Anterior cingulate cortex (tissue), 58 donors: ENCODE data around the gene SPOUT1.
"Not testable (repeated sequence)": the region's sequence is repeated elsewhere in the genome, so short reads cannot be mapped to it uniquely, and the experiment has no call there.

ENCODE experiments used
- DNase-seq, 58 donors: peaks; one replicate each; lab custom pipeline; 2025; lab: John Stamatoyannopoulos, UW

Gene SPOUT1

DNA sequence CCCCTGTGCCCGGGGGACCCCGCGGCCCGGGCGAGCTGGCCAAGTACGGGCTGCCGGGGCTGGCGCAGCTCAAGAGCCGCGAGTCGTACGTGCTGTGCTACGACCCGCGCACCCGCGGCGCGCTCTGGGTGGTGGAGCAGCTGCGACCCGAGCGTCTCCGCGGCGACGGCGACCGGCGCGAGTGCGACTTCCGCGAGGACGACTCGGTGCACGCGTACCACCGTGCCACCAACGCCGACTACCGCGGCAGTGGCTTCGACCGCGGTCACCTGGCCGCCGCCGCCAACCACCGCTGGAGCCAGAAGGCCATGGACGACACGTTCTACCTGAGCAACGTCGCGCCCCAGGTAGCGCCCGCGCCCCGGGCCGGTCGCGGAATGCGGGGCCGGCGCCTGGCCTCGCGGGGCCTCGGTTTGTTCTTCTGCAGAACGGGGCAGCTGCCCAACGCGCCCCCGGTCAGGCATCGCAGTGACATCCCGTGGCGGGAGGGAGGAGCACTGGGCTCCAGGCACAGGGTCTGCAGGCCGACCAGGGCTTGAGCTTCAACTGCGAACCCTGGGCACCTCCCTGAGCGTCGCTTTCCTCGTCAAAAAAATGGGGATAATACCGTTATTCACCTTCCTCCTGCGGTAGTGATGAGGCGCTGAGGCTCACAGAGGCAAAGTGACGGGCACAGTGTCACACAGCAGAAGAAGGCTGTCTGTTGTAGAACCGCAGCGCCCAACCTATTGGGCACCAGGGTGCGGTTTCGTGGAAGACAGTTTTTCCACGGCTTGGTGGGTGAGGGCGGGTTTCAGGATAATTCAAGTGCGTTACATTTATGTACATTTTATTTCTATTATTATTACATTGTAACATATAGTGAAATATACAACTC is 10.5 kb downstream of the SPOUT1 start:
- DNase-seq = peak in 32 of 58 donors; percentile 13 to 78 (median 48)

DNA sequence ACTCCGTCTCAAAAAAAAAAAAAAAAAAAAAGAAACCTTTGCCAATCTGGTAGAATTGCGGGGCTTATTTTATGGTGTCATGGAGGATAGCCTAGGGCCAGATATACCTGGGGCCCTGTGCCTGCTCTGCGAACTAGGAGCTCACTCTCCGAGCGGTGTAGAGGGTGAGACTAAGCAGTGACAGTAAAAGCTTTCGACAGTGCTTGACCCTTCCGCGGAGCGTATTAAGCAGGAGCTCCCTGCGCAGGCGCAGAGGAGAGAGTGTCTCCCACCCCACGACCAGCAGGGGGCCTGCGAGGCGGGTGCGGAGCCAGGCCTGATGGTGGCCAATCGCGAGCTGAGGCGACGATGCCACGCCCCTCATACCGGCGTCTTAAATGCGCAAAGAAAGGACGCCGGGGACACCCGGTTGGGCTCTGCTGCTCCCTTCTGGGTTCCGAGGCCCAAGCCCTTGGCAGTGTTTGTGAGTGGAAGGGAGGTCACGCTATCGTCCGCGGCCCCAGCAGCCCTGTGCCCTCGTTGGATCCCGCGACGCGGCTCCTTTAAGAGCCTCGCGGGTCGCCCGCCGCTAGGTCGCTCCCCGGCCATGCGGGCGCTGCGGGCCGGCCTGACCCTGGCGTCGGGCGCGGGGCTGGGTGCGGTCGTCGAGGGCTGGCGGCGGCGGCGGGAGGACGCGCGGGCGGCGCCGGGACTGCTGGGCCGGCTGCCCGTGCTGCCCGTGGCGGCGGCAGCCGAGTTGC is 11.3 kb downstream of the SPOUT1 start, which contains the start of gene ENDOG:
Gene ENDOG (plus strand): TSS at position 402 of the 740 bp plus-strand sequence. CDS start 185 bp downstream, at position 587.
- peak; percentile 71 to 99 (median 96) for DNase-seq

DNA sequence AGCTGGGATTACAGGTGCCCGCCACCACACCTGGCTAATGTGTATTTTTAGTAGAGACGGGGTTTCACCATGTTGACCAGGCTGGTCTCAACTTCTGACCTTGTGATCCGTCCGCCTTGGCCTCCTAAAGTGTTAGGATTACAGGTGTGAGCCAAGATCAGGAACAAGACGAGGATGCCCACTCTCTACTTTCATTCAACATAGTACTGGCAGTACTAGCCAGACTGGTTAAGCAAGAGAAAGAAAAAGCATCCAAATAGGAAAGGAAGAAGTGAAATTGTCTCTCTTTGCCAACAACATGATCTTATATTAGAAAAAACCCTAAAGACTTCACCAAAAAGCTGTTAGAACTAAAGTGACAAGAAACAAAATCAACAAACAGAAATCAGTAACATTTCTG is 18.7 kb downstream of the SPOUT1 start:
- DNase-seq = no peak

DNA sequence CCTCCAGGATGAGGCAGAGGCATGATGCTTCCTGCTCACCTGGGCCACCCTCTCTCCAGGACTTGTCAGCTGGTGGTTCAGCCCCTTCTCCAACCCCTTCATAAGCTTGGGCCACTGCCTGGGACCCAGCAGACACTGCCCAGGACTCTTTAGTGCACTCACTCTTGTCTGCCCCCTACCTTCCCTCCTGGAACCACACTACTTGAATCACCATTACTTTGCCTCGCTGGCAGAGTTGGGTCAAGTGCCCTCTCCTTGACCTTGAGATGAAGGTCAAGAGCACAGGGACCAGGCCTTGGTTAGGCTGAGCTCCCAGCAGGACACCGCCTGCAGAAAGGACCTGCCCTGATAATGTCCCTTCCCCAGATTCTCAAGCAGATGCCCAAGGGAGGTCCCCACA is 19.8 kb downstream of the SPOUT1 start:
- DNase-seq = no peak

DNA sequence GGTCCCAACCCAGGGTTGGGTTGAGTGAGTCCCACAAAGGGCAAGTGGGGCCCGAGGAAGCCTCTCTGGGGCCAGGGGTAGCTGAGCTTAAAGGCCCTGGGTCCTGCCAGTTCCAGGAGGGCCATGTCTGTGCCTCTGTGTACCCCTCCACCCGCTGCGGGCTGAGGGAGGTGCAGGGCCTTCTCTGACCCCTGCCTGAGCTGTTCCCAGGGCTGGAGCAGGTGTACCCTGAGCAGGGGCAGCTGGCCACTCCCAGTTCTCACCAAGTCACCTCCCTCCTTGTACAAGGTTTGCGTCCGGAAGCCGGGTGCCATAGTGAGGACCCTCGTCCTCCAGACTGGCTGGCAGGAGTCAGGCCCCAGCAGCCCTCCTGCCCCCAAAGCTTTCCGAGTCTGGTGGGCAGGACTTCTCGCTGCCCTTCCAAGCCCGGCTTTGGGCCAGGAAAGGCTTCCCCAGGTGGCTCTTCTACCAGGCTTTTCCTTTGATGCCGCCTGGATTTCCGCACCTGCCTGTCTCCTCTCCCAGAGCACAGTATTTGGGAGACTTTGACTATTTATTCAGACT is 20.5 kb downstream of the SPOUT1 start:
- DNase-seq = no peak

DNA sequence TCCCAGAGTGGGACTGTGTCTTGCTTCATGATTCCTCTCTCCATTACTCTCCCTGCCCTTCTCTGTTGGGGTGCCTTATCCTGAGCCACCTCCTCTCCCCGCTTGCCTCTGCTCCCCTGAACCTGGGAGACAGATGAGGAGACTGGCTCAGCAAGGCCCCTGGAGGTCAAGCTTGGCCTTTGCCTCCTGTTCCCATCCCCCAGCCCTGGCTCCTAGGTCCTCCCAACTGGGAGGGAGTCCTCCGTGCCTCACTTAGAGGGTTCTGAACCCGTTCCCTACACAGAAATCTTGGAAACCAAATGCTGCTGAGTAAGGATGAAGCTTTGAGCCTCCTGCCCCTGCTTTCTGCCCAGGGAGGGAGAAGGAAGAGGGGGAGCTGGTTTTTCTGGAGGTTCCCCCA is 21.1 kb downstream of the SPOUT1 start:
- DNase-seq = no peak

DNA sequence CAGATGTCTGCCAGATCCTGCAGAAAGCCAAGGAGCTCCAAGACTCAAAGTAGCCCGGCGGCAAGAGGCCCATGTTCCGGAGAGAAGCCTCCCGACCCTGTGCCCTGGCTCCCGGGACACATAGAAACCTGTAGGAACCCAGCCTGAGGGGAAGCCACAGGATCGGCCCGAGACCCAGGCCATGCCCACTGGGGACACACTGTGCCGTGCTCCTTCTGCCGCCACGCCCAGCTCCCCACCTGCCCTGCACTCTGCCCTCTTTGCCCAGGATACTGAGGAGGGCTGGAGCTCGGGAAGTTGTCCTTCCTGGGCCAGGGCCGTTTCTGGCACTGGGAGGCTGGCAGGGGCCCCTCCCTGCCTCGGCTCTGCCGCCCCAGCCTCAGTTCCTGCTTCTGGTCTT is 21.8 kb downstream of the SPOUT1 start:
- no peak for DNase-seq

DNA sequence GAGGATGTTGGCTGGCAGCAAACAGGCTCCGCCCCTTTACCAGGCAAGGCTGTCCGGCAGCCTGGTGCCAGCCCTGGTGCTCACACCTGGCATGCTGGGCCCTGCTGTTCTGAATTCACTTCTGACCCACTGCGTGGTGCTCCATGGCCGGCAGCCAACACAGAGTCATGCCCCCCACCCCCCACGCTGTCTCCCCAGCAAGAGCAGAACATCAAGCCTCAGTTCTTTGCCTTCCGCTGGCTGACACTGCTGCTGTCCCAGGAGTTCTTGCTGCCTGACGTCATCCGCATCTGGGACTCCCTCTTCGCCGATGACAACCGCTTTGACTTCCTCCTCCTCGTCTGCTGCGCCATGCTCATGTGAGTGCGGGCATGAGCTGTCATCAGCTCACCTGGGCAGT is 23.9 kb downstream of the SPOUT1 start:
- peak in 37 of 58 donors; percentile 12 to 88 (median 36) for DNase-seq

DNA sequence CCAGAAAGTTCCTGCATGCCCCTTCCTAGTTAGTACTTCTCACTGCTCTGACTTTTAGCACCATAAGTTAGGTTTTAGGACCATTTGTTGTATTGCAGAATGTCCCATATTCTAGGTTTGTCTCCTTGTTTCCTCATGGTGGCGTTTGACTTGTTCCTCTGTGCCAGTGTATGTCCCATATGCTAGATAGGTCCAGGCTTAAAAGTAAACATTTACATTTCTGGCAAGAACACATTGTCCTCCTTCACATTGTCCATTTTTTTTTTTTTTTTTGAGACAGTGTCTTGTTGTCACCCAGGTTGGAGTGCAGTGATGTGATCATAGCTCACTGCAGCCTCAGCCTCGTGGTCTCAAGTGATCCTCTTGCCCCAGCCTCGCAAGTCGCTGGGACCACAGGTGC is 27.1 kb downstream of the SPOUT1 start:
- no peak for DNase-seq

DNA sequence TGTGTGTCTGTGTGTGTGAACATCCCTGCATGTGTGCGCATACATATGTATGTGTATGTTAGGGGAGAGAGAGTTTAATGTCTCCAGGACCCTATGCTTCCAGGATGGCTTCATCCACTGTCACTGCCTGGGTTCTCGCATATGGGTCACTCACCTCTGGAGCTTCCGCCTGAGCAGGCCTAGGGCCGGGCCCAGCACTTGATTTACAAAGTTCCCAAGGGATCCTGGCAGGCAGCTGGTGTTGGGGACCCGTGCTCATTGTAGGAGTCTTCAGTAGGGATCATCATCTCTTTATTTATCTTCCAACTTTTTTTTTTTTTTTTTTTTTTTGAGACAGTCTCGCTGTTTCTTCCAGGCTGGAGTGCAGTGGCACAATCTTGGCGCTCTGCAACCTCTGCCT is 29.5 kb downstream of the SPOUT1 start:
- DNase-seq = no peak

DNA sequence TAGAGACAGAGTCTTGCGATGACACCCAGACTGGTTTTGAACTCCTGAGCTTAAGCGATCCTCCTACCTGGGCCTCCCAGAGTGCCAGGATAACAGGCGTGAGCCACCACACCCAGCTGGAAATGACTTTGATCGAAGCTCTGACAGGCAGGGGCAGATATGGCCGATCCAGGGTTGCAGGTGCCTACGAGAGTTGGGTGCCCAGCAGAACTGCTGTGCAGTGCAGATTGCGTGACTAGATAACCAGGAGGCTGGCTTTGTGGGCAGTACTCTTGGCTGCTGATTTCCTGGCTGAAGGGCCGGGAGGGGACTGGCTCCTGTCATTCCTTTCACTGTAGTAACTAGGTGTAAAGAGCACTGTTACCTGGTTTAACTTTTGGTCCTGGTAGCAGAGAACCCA is 30.7 kb downstream of the SPOUT1 start:
- no peak for DNase-seq

DNA sequence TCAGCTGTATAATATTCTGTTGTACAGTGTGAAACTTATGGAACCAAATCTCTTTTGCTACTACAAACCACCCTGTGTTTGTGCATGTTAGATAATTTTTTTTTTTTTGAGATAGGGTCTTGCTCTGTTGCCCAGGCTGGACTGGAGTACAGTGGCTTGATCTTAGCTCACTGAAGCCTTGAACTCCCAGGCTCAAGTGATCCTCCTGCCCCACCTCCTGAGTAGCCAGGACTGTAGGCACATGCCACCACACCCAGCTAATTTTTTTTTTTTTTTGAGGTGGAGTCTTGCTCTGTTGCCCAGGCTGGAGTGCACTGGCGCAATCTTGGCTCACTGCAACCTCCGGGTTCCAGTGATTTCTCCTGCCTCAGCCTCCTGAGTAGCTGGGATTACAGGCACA is 34.6 kb downstream of the SPOUT1 start:
- DNase-seq = not testable (repeated sequence)

DNA sequence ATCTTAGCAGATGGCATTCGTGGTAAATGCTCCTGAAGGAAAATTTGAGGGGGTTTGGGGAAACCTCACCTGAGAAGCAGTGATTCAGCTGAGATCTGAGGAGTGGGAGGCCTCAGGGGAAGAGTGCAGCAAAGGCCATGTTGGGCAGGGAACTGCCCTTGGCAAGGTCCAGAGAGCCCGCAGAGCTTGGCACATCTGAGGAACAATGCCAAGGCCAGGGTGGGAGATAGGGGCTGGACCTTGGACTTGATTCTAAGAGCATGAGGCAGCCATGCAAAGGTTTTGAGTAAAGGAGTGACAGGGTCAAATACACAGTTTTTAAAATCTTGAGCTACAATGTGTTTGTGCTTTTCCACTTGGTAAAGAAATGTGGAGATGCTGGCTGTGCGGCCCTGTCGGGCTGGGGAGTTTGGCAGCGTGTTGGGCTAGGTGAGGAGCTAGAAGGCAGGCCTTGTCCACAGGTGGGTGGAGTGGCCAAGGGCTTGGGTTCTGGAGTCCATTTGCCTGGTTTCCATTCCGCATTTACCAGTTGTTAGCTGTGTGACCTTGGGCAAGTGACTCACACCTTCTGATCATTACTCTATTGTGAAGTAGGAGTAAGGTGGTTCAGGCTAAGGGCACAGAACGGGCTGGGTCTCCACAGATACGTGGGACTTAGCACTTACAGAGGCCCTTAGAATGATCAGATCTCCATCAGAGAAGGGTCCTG is 36.5 kb downstream of the SPOUT1 start:
- DNase-seq = no peak

DNA sequence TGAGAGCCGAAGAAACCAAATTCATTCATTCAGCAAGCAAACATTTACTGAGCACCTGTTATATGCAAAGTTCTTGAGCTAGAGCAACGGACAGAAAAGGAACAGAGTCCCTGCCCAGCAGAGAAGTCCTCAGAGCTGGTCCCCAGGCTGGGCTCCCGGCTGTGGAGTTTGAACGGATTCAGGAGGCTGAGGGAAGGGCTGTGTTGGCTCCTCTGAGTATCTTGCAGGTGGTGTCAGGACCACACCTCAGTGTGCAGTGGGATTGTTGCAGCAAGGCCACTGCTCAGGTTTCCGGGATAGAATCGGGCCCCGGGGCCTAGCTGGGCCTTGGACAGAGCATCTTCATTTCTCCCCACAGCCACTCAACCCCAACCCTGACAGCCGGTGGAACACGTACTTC is 37.5 kb downstream of the SPOUT1 start:
- no peak for DNase-seq

DNA sequence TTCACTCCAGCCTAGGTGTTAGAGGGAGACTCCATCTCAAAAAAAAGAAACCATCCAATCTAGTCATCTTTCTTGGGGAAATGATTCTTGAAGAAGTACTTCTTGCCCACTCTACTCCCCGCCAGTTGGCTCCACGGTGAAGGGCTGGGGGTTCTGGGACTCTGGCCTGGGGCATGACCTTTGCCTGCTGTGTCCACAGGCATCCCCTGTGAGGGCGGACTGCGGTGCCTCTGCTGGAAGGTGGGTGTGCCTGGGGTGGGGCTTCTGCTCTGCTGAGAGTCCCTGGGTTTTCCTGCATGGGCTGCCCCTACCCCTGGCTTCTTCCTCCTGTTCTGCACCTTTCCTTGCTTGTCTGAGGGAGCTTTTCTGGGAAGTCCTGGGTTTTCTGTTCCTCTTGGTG is 39.1 kb downstream of the SPOUT1 start:
- no peak for DNase-seq

DNA sequence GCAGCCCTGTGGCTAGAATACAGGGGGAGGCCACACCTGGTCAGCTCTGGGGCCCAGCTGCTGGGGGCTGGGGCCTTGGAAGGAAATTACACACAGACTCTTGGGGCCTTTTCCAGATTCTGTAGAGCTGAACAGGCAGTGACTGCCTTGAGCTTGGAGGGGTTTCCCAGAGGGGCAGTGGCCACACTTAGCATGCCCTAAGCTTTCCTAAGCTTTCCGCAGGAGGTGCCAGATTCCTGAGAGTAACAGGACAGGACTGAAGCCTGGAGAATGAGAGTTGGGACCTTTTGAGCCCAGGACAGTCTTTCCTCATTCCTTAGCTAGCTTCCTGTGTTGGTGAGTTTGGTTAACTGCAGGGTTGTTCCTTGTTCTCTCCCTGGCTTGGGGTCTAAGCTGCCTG is 41.1 kb downstream of the SPOUT1 start:
- DNase-seq = no peak

DNA sequence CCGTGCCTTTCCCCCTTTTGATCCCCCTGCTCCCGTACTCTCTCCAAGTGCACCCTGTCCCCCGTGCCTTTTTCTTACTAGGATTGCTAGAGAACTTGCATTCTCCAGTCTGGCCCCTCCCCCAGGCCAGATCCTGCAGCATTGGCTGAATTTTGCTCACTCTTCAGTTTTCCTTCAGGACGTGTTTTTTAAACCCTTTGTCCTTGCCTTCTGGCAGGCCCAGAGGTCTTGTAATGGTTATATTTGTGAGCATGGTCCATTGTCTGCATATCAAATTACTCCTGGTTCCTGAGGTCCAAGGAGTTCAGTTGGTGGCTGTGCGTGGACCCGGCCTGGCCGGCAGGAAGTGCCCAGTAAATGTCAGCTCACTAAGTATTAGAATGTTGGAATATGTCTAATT is 41.9 kb downstream of the SPOUT1 start:
- DNase-seq = peak in 3 of 58 donors; percentile 13 to 41 (median 24)

DNA sequence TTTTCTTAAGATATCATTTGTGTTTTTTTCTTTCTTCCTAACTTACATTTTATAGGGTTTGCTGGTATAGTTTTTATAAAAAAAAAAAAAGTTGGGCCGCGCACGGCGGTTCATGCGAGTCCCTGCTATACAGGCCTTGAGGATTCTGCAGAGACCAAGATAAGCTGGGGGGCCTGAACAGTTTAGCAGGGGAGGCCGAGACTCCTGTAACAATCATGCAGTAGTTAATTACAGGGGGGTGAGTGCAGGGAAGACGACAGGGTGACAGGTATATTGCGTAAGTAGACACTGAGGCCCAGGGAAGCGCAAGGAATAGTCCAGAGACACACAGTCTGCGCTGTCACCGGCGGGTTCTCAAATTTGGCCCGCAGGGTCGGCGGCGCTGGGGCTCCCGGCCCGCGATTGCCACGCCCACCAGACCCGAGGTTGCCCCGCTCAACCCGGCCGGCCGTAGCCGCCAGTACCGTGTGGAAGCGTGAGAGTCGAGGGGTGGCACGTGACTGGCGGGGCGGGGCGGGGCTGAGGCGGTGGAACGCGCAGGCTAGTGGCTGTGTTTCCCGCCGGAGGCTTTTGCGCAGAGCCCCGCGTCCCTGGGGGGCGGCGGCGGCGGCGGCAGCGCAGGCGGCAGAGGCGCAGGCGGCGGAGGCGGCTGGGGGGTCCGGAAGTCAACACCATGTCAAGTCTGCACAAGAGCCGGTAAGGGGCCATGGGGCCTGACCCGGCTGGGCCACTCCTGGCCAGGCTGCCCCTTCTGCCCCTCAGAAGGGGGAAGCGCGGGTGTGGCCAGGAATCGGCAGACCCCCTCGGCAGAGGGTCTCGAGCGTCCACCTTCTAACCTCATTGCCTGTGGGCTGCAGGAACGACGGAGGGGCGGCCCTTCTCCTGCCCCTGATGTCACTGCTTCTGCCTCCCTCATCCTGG is 42.7 kb downstream of the SPOUT1 start, which contains the start of gene TBC1D13:
Gene TBC1D13 (plus strand): TSS at position 573 of the 921 bp plus-strand sequence. CDS start 101 bp downstream, at position 674.
- DNase-seq = peak; percentile 39 to 92 (median 84)

DNA sequence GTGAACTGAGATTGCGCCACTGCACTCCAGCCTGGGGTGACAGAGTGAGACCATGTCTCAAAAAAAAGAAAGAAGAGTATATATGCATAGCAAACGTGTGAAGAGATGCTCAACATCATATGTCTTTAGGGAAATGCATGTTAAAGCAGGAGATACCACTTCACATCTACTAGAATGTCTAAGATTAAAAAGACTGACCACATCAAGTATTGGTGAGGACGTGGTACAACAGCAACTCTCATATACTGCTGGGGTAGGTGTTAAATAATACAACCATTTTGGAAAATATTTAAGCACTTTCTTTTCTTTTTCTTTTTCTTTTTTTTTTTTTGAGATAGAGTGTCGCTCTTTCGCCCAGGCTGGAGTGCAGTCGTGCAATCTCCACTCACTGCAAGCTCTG is 44.2 kb downstream of the SPOUT1 start:
- no peak for DNase-seq
